Upper lobe of left lung (tissue), 6 donors: ENCODE results near the gene KCNG2. TPM values are rescaled to one million over a fixed set of nuclear protein-coding genes. Genes with fewer than 3 reads are reported as not detected.
A peak's percentile ranks its signal among the peaks of the same experiment; 100 is the strongest.

ENCODE experiments used
- ATAC-seq, 2 donors: fragments of 200-7000 bp; cut with Tn5 transposase; one replicate each; pipeline ENCODE4 v1.9.1; 2022; ENCODE audit warnings: mild to moderate bottlenecking in 2 of 2, moderate library complexity in 2 of 2; ENCODE audit not compliant: low FRiP score in 2 of 2
- DNase-seq, 2 donors: peaks; one replicate each; pipeline ENCODE4 v3.0.0-alpha.2; 2019 to 2020
- H3K27ac ChIP-seq, 4 donors: fragments of 200-600 bp; sonication (generic); one replicate each; pipeline ENCODE4 v1.5.1; 2016 to 2019
- H3K27me3 ChIP-seq, 4 donors: fragments of 200-600 bp; sonication (generic); one replicate each; pipeline ENCODE4 v1.5.1; 2017 to 2019
- H3K36me3 ChIP-seq, 4 donors: fragments of 200-600 bp; sonication (generic); one replicate each; pipeline ENCODE4 v1.5.1; 2016 to 2019
- H3K4me1 ChIP-seq, 4 donors: fragments of 200-600 bp; sonication (generic); one replicate each; pipeline ENCODE4 v1.5.1; 2018 to 2019
- H3K4me3 ChIP-seq, 4 donors: fragments of 200-600 bp; sonication (generic); one replicate each; pipeline ENCODE4 v1.5.1; 2017 to 2019; ENCODE audit warnings: mild to moderate bottlenecking in 2 of 4, moderate library complexity in 1 of 4
- H3K9me3 ChIP-seq, 4 donors: fragments of 200-600 bp; sonication (generic); one replicate each; pipeline ENCODE4 v1.5.1; 2018 to 2019
- CTCF ChIP-seq, 6 experiments: fragments of 450-650 bp in 4 of 6; fragments of 200-600 bp in 2 of 6; sonication (generic) in 2 of 6; IDR thresholded peaks; one replicate each; pipeline ENCODE4 v1.5.1; 2016 to 2019; ENCODE audit warnings: antibody characterized with exemption in 6 of 6
- EP300 ChIP-seq, 4 donors: sonication (generic); formaldehyde crosslinking; IDR thresholded peaks; one replicate each; pipeline ENCODE4 v1.5.1; 2017; ENCODE audit warnings: antibody characterized with exemption in 4 of 4, control low read depth in 2 of 4
- POLR2A ChIP-seq, 4 donors: fragments of 450-650 bp; IDR thresholded peaks; one replicate each; pipeline ENCODE4 v1.5.1; 2016 to 2017; ENCODE audit warnings: antibody characterized with exemption in 4 of 4, mild to moderate bottlenecking in 2 of 4
- POLR2AphosphoS5 ChIP-seq, 2 donors: sonication (generic); formaldehyde crosslinking; IDR thresholded peaks; one replicate each; pipeline ENCODE4 v1.5.1; 2017; ENCODE audit warnings: antibody characterized with exemption in 2 of 2
- WGBS, 2 donors: methylation state at CpG; one replicate each; pipeline ENCODE4 v1.1.5; 2017 to 2018; 5-methylcytosine and 5-hydroxymethylcytosine counted together
- total RNA-seq, 6 donors: library from RNA; depleted of rRNA in 4 of 6; stranded (reverse); fragments of >200 nt in 4 of 6; gene quantifications; one replicate each; pipeline versions ENCODE4 v1.1.0 to v1.2.1, GENCODE V29; 2016 to 2021
- donor health status: DM: no; HTN: no; CAD: no; lungs with moderate emphysema.
- donor health status: DM: no; HTN: yes; CAD: no; lungs with severe emphysema.

The KCNG2 gene
- total RNA-seq, 6 donors from 2014 or later, result 0.49 to 1.1 (median 0.73) TPM; not detected in 2

- peak in 1 of 2 donors; percentile 19 for DNase-seq
- Histone ChIP-seq H3K4me1 (peaks cover 3 to 13% (median 7%) of the 10 kb centered on the region in 4 donors), H3K27me3 (no peaks in the 10 kb centered on the region), H3K36me3 (peaks cover 6 to 68% (median 19%) of the 10 kb centered on the region in 4 donors), H3K27ac (no peak overlapping the region), H3K9me3 (peaks cover 24 to 44% (median 29%) of the 10 kb centered on the region in 4 donors), H3K4me3 (no peak overlapping the region)
- 89 to 90% methylated on average over 10 of the region's 10 CpGs for WGBS, 2 donors
- ATAC-seq, result peak in 1 of 2 donors; percentile 56
- TF ChIP-seq EP300 (IDR thresholded peaks at IDR 0.05) (no peak), POLR2AphosphoS5 (IDR thresholded peaks at IDR 0.05) (no peak), CTCF (IDR thresholded peaks at IDR 0.05) (peak in 1 of 6 experiments; percentile 10), POLR2A (IDR thresholded peaks at IDR 0.05) (no peak)
Observed at GRCh38 chr18:79933765-79934164, 136.0 kb downstream of the KCNG2 start.

- Histone ChIP-seq H3K9me3 (peaks cover 20 to 36% (median 23%) of the 10 kb centered on the region in 4 donors), H3K4me1 (peaks cover 3 to 15% (median 11%) of the 10 kb centered on the region in 4 donors), H3K27ac (peak overlapping the region in 3 of 4 donors; percentile 7 to 20 (median 19)), H3K4me3 (no peak overlapping the region), H3K36me3 (peaks cover 3 to 61% (median 14%) of the 10 kb centered on the region in 4 donors), H3K27me3 (no peaks in the 10 kb centered on the region)
- ATAC-seq (peak in 1 of 2 donors; percentile 64), DNase-seq (peak in 1 of 2 donors; percentile 23)
- WGBS, 2 donors, result 79 to 85% methylated on average over 8 of the region's 8 CpGs
- TF ChIP-seq POLR2A (IDR thresholded peaks at IDR 0.05), result no peak
- TF ChIP-seq POLR2AphosphoS5 (IDR thresholded peaks at IDR 0.05), result no peak
- no peak for TF ChIP-seq EP300 (IDR thresholded peaks at IDR 0.05)
- TF ChIP-seq CTCF (IDR thresholded peaks at IDR 0.05), result no peak
Observed at GRCh38 chr18:79934311-79935097, 136.8 kb downstream of the KCNG2 start.

- H3K27me3 ChIP-seq, result no peaks in the 10 kb centered on the region
- H3K36me3 ChIP-seq, result peaks cover 0 to 61% (median 11%) of the 10 kb centered on the region in 4 donors
- peaks cover 3 to 15% (median 11%) of the 10 kb centered on the region in 4 donors for H3K4me1 ChIP-seq
- ATAC-seq (no peak), DNase-seq (peak in 1 of 2 donors; percentile 6)
- no peak for TF ChIP-seq EP300 (IDR thresholded peaks at IDR 0.05)
- TF ChIP-seq CTCF (IDR thresholded peaks at IDR 0.05), result no peak
- TF ChIP-seq POLR2A (IDR thresholded peaks at IDR 0.05), result no peak
- no peak for TF ChIP-seq POLR2AphosphoS5 (IDR thresholded peaks at IDR 0.05)
- H3K27ac ChIP-seq, result peak overlapping the region in 2 of 4 donors; percentile 7 to 19
- peaks cover 14 to 30% (median 17%) of the 10 kb centered on the region in 4 donors for H3K9me3 ChIP-seq
- H3K4me3 ChIP-seq, result no peak overlapping the region
- WGBS, 2 donors, result 84 to 85% methylated on average over 4 to 5 of the region's 5 CpGs
Observed at GRCh38 chr18:79935098-79935480, 137.4 kb downstream of the KCNG2 start.

GRCh38 chr18:79935499-79935898, 137.8 kb downstream of the KCNG2 start:
- 95 to 97% methylated on average over 3 of the region's 3 CpGs for WGBS, 2 donors
- Histone ChIP-seq H3K4me1 (peaks cover 3 to 18% (median 11%) of the 10 kb centered on the region in 4 donors), H3K36me3 (peaks cover 0 to 64% (median 13%) of the 10 kb centered on the region in 4 donors), H3K4me3 (no peak overlapping the region), H3K27ac (peak overlapping the region in 1 of 4 donors; percentile 19), H3K27me3 (no peaks in the 10 kb centered on the region), H3K9me3 (peaks cover 10 to 26% (median 14%) of the 10 kb centered on the region in 4 donors)
- no peak for ATAC-seq
- TF ChIP-seq CTCF (IDR thresholded peaks at IDR 0.05) (no peak), EP300 (IDR thresholded peaks at IDR 0.05) (no peak)
- DNase-seq, result peak in 1 of 2 donors; percentile 8
